Memory B cell (primary cell): ENCODE measurements around the gene SAMD11.
"Not testable (repeated sequence)": the region's sequence is repeated elsewhere in the genome, so short reads cannot be mapped to it uniquely, and the experiment has no call there.

Experiments
- ATAC-seq: fragments of 150-1000 bp; cut with Tn5 transposase; 2 replicates; pipeline ENCODE4 v1.10.0; 2021; ENCODE audit warnings: low read depth, mild to moderate bottlenecking, moderate library complexity
- DNase-seq, 2 donors: peaks; one replicate each; pipeline ENCODE4 v3.0.0; 2022; ENCODE audit warnings: low spot score in 2 of 2
- H3K27ac Mint-ChIP-seq: one replicate; pipeline ENCODE4 v1.8.0; 2022; ENCODE audit warnings: mild to moderate bottlenecking, moderate library complexity, mixed read lengths
- H3K27me3 Mint-ChIP-seq: one replicate; pipeline ENCODE4 v1.8.0; 2022; ENCODE audit warnings: mixed read lengths
- H3K36me3 Mint-ChIP-seq: one replicate; pipeline ENCODE4 v1.8.0; 2022; ENCODE audit warnings: mild to moderate bottlenecking, mixed read lengths
- H3K4me1 Mint-ChIP-seq: one replicate; pipeline ENCODE4 v1.8.0; 2022; ENCODE audit warnings: mixed read lengths
- H3K4me3 Mint-ChIP-seq: one replicate; pipeline ENCODE4 v1.8.0; 2022; ENCODE audit warnings: mild to moderate bottlenecking, moderate library complexity, mixed read lengths
- H3K9me3 Mint-ChIP-seq: one replicate; pipeline ENCODE4 v1.8.0; 2022; ENCODE audit warnings: mixed read lengths

SAMD11 gene

DNA sequence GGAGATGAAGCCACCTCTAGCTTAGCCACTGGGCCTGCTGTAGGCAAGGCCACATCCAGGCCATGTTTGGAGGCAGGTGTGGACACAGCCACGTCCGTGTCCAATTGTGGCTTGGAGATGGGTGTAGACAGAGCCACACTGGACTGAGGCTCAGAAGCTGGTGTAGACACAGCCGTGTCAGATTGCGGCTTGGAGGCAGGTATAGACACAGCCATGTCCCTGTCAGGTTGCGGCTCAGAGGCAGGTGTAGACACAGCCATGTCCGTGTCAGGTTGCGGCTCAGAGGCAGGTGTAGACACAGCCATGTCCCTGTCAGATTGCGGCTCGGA is 56.0 kb downstream of the SAMD11 start:
- peaks cover 4% of the 10 kb centered on the region for H3K36me3 Mint-ChIP-seq
- H3K9me3 Mint-ChIP-seq = no peaks in the 10 kb centered on the region
- H3K4me1 Mint-ChIP-seq = peaks cover 5% of the 10 kb centered on the region
- no peak for ATAC-seq
- peaks cover 23% of the 10 kb centered on the region for H3K27me3 Mint-ChIP-seq
- no peak overlapping the region for H3K4me3 Mint-ChIP-seq
- DNase-seq = no peak
- no peak overlapping the region for H3K27ac Mint-ChIP-seq

DNA sequence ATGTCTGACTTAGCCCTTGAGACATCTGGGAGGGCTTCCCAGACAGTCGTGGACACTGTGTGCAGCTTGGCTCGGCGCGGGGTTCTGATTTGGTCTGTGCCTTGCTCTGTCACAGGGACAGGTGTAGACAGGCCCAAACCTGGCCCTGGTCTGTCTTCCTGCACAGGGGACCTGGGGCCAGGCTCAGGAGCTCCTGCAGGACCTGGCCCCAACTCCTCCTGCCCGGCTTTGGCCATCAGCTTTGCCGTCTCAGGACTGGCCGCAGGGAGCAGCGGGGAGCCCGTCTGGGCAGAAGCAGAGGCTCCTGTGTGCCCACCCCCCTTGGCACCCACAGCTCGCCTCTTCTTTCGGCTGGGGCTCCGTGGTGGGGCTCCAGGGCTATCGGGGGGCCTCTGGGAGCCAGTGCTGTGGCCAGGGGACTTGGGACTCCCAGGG is 56.4 kb downstream of the SAMD11 start:
- ATAC-seq (no peak), DNase-seq (no peak)
- Mint-ChIP-seq H3K36me3 (peaks cover 4% of the 10 kb centered on the region), H3K27ac (no peak overlapping the region), H3K4me3 (no peak overlapping the region), H3K27me3 (peaks cover 21% of the 10 kb centered on the region), H3K4me1 (peaks cover 5% of the 10 kb centered on the region), H3K9me3 (no peaks in the 10 kb centered on the region)

DNA sequence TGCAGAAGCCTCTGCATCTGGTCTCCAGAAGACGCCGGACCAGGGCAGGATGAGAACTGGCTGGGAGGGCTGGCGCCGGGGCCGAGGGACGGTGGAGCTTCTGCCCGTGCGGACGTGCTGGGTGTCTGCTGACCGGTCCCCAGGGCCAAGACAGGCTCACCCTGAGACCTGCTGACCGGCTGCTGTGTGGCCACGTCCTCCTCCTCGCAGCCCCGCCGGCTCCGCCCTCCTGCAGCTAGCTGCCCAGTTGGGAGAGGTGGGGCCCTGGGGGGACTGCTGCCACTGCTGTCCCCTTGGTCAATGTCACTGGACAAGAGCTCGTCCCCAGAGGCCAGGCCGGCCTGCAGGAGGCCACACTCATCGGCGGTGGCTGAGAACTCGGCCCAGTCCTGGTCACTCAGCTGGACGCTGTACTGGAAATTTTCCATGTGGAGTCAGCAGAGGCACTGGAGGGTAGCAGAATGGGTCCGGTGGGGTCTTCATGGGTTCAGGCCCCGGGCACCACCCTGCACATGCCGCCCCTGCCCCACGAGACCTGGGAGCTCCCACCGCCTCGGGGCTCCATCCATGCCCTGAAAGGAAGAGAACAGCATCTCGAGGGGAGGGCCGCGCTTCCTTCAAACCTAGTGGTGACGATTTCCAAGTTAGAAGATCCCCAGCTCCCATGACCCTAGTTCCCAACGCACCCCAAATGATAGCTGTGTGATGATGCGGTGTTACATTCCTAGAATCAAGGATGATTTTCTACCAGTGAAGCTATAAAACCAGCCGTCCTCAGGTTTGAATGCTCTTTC is 57.1 kb downstream of the SAMD11 start:
- ATAC-seq (no peak), DNase-seq (no peak)
- H3K4me3 Mint-ChIP-seq = no peak overlapping the region
- no peak overlapping the region for H3K27ac Mint-ChIP-seq
- H3K36me3 Mint-ChIP-seq = peaks cover 4% of the 10 kb centered on the region
- H3K4me1 Mint-ChIP-seq = peaks cover 5% of the 10 kb centered on the region
- H3K9me3 Mint-ChIP-seq = no peaks in the 10 kb centered on the region
- H3K27me3 Mint-ChIP-seq = peaks cover 20% of the 10 kb centered on the region

DNA sequence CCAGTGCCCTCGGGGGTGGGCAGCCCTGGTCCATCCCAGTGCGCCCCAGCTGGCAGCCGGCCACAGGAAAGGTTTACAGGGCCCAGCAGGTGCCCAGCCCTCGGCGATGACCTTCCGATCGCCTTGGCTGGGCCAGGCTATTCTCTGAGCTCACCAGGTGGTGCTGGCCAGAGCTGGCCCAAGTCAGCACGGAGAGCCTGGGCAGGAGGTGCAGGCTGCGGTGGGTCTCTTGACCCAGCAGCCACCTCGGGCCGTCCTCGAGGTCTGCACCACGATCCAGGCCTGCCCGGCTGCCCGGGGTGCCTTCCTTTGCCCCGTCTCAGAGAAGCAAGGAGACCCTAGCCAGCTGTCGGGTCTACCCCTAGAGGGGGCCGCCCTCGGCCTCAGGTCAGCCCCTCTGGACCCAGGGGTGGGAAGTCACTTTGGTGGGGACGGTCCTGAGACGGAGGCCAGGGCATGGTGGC is 57.8 kb downstream of the SAMD11 start:
- H3K27me3 Mint-ChIP-seq = peaks cover 23% of the 10 kb centered on the region
- ATAC-seq = no peak
- H3K36me3 Mint-ChIP-seq = peaks cover 4% of the 10 kb centered on the region

DNA sequence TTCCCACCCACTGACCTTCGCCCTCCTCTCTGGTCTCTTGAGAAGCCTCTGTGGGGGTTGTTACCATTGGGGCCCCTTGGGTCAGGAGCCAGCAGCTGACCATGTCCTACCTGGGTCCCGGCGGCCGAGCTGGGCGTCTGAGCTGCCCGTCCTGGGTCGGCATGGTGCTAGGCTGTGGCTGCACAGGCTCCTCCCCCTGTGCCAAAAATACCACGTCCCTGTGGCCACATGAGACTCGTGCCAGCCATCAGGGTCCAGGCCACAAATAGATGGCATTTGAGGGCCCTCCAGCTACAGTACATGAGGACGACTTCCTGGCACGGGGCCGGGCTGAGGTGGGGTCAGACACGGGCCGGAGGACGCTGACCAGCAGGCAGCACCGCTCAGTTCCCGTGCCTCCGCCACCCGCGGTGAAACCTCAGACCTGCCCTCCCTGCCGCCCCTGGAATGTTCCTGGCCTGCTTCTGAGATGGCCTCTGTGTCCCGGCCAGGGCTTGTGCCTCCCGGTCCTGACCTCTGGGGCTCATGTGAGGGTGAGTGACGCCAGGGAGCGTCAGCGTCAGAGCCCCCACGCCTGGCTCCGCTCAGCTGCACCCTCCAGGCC is 58.3 kb downstream of the SAMD11 start, which contains the start of gene PERM1:
Gene PERM1, minus strand, starts transcription at position 139 of the 604 bp plus-strand sequence. CDS start 1,064 bp downstream, outside the sequence.
- DNase-seq = no peak
- ATAC-seq = no peak
- Mint-ChIP-seq H3K27ac (no peak within 1 kb of the TSS), H3K4me1 (peaks cover 5% of the 10 kb centered on the region), H3K36me3 (peaks cover 4% of the 10 kb centered on the region), H3K9me3 (no peaks in the 10 kb centered on the region), H3K27me3 (peaks cover 23% of the 10 kb centered on the region), H3K4me3 (no peak within 1 kb of the TSS)

More for the DNA sequence above, 57.8 kb downstream of the SAMD11 start:
- H3K9me3 Mint-ChIP-seq = no peaks in the 10 kb centered on the region
- H3K4me1 Mint-ChIP-seq = peaks cover 5% of the 10 kb centered on the region
- DNase-seq = no peak
- H3K27ac Mint-ChIP-seq = no peak overlapping the region
- no peak overlapping the region for H3K4me3 Mint-ChIP-seq

DNA sequence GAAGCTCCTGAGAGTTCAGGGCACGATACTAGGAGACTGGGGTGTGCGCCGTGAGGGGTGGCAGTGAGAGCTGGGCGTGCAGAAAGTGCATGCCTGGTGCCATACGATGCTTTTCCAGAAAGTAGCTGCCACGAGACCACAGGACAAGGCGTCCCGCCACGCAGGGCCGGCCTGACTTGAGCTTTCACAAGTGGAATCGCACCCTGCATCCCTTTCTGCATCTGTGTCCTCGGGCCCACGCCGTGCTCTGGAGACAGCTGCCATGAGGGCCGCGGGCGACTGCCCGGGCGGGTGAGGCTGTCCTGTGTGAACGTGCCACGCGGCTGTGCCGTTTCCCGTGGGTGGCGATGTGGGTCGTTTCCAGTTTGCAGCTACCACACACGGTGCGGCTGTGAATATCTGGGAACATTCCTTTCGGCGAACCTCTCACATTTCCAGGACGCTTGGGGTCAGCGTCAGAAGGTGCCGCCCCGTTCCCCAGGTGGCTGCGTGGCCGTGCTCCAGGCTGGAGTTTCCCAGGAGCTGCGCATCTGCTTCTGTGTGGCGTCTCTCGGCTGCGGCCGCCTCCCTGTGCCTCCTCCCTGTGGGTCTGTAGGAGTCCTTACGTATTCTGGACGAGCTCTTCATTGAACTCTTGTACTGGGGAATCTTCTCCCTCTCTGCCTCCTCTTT is 59.2 kb downstream of the SAMD11 start:
- DNase-seq (no peak), ATAC-seq (no peak)
- peaks cover 4% of the 10 kb centered on the region for H3K36me3 Mint-ChIP-seq
- H3K4me3 Mint-ChIP-seq = no peak overlapping the region
- H3K27ac Mint-ChIP-seq = no peak overlapping the region
- peaks cover 23% of the 10 kb centered on the region for H3K27me3 Mint-ChIP-seq
- H3K4me1 Mint-ChIP-seq = peaks cover 5% of the 10 kb centered on the region
- peaks cover under 1% of the 10 kb centered on the region for H3K9me3 Mint-ChIP-seq

DNA sequence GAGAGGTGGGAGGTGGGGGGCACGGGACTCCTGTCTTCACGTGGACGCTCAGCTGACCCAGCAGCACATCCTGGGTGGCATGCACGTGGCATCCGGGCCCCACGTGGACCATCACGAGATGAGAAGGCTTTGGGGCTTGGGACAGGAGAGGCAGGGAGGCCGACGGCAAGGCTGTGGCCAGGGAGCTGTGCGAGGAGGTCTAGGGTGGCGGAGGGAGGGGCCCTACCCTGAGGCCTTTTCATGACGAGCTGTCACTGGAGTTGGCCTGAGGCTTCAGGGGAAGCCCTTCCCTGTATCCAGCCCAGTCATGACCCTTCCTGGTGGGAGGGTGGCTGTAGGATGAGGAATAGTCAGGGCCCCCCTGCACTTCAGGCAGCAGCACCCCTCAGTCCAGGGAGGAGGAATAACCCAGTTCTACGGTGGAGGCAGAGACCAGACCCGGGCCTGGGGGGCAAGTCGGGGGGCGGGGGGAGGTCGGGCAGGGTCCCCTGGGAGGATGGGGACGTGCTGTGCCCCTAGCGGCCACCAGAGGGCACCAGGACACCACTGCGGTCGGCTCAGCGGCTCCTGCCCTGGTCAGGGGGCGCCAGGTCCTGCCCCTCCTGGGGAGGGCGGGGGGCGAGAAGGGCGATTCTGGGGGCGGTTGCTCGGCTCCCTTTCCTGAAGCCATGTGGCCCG is 60.2 kb downstream of the SAMD11 start:
- peak; percentile 85 for ATAC-seq
- Mint-ChIP-seq H3K36me3 (peaks cover 4% of the 10 kb centered on the region), H3K4me3 (no peak overlapping the region), H3K27ac (no peak overlapping the region), H3K9me3 (peaks cover 7% of the 10 kb centered on the region), H3K27me3 (peaks cover 24% of the 10 kb centered on the region), H3K4me1 (peaks cover 2% of the 10 kb centered on the region)
- peak; percentile 72 to 83 for DNase-seq

DNA sequence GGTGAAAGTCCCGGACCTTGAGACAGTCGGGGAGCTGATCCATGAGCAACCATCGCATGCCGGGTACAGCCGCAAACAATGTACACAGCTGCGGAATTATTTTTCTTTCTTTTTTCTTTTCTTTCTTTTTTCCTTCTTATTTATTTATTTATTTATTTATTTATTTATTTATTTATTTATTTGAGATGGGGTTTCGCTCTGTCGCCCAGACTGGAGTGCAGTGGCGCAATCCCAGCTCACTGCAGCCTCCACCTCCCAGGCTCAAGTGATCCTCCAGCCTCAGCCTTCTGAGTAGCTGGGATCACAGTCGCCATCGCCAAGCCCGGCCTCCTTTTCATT is 60.7 kb downstream of the SAMD11 start:
- ATAC-seq (peak; percentile 41), DNase-seq (no peak)
- no peak overlapping the region for H3K4me3 Mint-ChIP-seq
- no peak overlapping the region for H3K27ac Mint-ChIP-seq
- H3K36me3 Mint-ChIP-seq = peaks cover 7% of the 10 kb centered on the region
- H3K27me3 Mint-ChIP-seq = peaks cover 27% of the 10 kb centered on the region
- peaks cover 9% of the 10 kb centered on the region for H3K9me3 Mint-ChIP-seq
- peaks cover 2% of the 10 kb centered on the region for H3K4me1 Mint-ChIP-seq

DNA sequence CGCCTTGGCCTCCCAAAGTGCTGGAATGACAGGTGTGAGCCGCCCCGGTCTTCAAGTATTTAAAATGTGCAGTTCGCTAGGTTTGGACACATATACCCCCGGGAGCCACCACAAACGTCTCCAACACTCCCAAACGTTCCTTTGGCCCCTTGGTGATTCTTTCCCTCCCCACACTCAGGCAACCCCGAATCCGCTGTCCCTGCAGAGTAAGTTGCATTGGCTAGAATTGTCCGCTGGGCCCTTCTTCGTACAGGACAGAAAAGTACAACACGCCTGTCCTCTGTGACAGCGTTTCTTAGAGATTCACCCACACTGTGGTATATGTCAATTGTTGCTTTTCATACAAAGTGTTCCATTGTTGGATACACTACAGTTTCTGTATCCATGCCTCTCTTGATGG is 61.4 kb downstream of the SAMD11 start:
- no peak overlapping the region for H3K4me3 Mint-ChIP-seq
- H3K27ac Mint-ChIP-seq = no peak overlapping the region
- peaks cover 9% of the 10 kb centered on the region for H3K9me3 Mint-ChIP-seq
- ATAC-seq (no peak), DNase-seq (no peak)
- H3K36me3 Mint-ChIP-seq = peaks cover 7% of the 10 kb centered on the region
- H3K27me3 Mint-ChIP-seq = peaks cover 31% of the 10 kb centered on the region
- H3K4me1 Mint-ChIP-seq = peaks cover 2% of the 10 kb centered on the region

DNA sequence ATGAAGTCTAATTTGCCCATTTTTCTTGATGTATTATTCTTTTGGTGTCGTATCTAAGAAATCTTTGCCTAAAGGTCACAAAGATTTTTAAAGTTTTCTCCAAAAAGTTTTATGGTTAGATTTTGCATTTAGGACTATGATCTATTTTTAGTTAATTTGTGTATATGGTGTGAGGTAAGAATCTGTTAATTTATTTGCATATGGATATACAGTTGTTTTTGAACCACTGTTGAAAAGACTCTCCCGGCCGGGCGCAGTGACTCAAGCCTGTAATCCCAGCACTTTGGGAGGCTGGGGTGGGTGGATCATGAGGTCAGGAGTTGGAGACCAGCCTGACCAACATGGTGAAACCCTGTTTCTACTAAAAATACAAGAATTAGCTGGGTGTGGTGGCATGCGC is 64.3 kb downstream of the SAMD11 start:
- not testable (repeated sequence) for H3K4me1 Mint-ChIP-seq, DNase-seq, H3K27ac Mint-ChIP-seq, H3K36me3 Mint-ChIP-seq, ATAC-seq, H3K4me3 Mint-ChIP-seq
- Mint-ChIP-seq H3K27me3 (peaks cover 33% of the 10 kb centered on the region), H3K9me3 (peaks cover 14% of the 10 kb centered on the region)

DNA sequence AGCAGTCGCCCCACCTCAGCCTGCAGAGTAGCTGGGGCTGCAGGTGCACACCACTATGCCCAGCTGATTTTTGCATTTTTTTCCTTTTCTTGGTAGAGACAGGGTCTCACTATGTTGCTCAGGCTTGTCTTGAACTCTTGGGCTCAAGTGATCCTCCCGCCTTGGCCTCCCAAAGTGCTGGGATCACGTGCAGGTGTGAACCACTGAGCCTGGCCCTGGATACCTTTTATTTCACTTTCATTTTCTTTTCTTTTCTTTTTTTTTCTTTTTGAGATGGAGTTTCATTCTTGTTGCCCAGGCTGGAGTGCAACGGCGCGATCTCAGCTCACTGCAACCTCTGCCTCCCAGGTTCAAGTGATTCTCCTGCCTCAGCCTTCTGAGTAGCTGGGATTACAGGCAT is 67.6 kb downstream of the SAMD11 start:
- not testable (repeated sequence) for H3K4me3 Mint-ChIP-seq, DNase-seq, H3K27ac Mint-ChIP-seq, H3K36me3 Mint-ChIP-seq, H3K4me1 Mint-ChIP-seq
- Mint-ChIP-seq H3K9me3 (peaks cover 14% of the 10 kb centered on the region), H3K27me3 (peaks cover 33% of the 10 kb centered on the region)
- peak; percentile 21 for ATAC-seq

DNA sequence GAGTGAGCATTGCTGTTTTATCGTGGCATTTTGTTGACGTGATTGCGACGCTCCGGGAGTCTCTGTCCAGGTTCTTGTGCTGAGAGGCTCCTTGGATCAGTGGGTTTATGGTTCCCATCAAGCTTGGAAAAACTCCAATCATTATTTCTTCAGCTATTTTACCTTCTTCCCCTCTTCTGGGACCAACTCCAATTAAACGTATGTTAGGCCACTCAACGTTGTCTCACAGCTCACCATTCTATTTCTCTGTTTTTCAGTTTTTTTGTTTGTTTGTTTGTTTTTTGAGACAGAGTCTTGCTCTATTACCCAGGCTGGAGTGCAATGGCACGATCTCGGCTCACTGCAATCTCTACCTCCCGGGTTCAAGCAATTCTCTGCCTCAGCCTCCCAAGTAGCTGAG is 68.2 kb downstream of the SAMD11 start:
- Mint-ChIP-seq H3K4me3 (no peak overlapping the region), H3K27me3 (peaks cover 31% of the 10 kb centered on the region), H3K4me1 (peaks cover 8% of the 10 kb centered on the region), H3K9me3 (peaks cover 14% of the 10 kb centered on the region), H3K27ac (no peak overlapping the region), H3K36me3 (peaks cover 9% of the 10 kb centered on the region)
- ATAC-seq = no peak
- no peak for DNase-seq

DNA sequence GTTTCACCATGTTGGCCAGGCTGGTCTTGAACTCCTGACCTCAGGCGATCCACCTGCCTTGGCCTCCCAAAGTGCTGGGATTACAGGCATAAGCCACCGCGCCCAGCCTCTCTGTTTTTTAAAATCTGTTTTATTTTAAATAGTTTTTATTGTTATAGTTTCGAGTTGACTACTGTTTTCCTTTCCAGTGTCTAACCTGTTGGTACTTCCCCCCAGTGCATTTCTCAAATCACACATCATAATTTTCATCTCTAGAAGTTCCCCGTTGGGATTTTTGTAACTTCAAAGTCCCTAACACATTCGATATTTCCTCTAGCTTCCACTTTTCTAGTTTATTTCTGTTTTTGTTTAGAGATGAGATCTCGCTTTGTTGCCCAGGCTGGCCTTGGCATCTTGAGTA is 68.6 kb downstream of the SAMD11 start:
- ATAC-seq = no peak

More for the DNA sequence above, 68.6 kb downstream of the SAMD11 start:
- H3K27ac Mint-ChIP-seq = no peak overlapping the region
- peaks cover 14% of the 10 kb centered on the region for H3K9me3 Mint-ChIP-seq
- H3K4me3 Mint-ChIP-seq = no peak overlapping the region
- DNase-seq = no peak
- peaks cover 8% of the 10 kb centered on the region for H3K4me1 Mint-ChIP-seq
- peaks cover 34% of the 10 kb centered on the region for H3K27me3 Mint-ChIP-seq
- H3K36me3 Mint-ChIP-seq = peaks cover 9% of the 10 kb centered on the region
